CD14-positive monocyte (primary cell): Measurements from ENCODE around the gene BNC2. TPM values are rescaled to one million over a fixed set of nuclear protein-coding genes. Genes with fewer than 3 reads are reported as not detected.

Source experiments
- DNase-seq, 3 donors: peaks; one replicate each; pipeline ENCODE4 v3.0.0-alpha.2; 2011 to 2022
- H2AFZ ChIP-seq: 2 replicates; pipeline ENCODE4 v1.6.0; 2012; ENCODE audit warnings: mild to moderate bottlenecking, low read depth, low read length, inconsistent platforms; ENCODE audit not compliant: insufficient read depth, poor library complexity, severe bottlenecking
- H3K27ac ChIP-seq, 2 donors: 1 replicate in 1 of 2; 2 replicates in 1 of 2; pipeline ENCODE4 v1.5.1; 2012 to 2013; ENCODE audit warnings: low read length in 2 of 2, control low read depth in 1 of 2, inconsistent platforms in 1 of 2, low read depth in 1 of 2, mild to moderate bottlenecking in 1 of 2
- H3K27me3 ChIP-seq, 2 donors: one replicate each; pipeline versions ENCODE4 v1.6.0 to v1.6.1; 2011 to 2013; ENCODE audit warnings: low read length in 2 of 2; ENCODE audit not compliant: control insufficient read depth in 2 of 2, insufficient read depth in 2 of 2
- H3K36me3 ChIP-seq, 2 donors: replicated peaks in 1 of 2; 1 replicate in 1 of 2; 2 replicates in 1 of 2; pipeline versions ENCODE4 v1.5.1 to v1.6.1; 2012 to 2013; ENCODE audit warnings: low read length in 2 of 2, control low read depth in 1 of 2, inconsistent platforms in 1 of 2, mild to moderate bottlenecking in 1 of 2; ENCODE audit not compliant: insufficient read depth in 2 of 2, control insufficient read depth in 1 of 2
- H3K4me1 ChIP-seq, 2 donors: 1 replicate in 1 of 2; 2 replicates in 1 of 2; pipeline versions ENCODE4 v1.5.1 to v1.6.1; 2012 to 2013; ENCODE audit warnings: low read length in 2 of 2, control low read depth in 1 of 2, inconsistent platforms in 1 of 2, mild to moderate bottlenecking in 1 of 2, moderate library complexity in 1 of 2; ENCODE audit not compliant: insufficient read depth in 2 of 2, control insufficient read depth in 1 of 2
- H3K4me2 ChIP-seq: replicated peaks from 2 replicates; pipeline ENCODE3; 2012; ENCODE audit warnings: low read length, moderate library complexity, mild to moderate bottlenecking; ENCODE audit not compliant: poor library complexity, severe bottlenecking; ENCODE audit errors: extremely low read depth
- H3K4me3 ChIP-seq, 3 experiments: fragments of 200-600 bp in 1 of 3; sonication (generic) in 1 of 3; replicated peaks in 1 of 3; 1 replicate in 2 of 3; 2 replicates in 1 of 3; pipeline ENCODE4 v1.5.1; 2011 to 2013; ENCODE audit warnings: low read length in 3 of 3, mild to moderate bottlenecking in 3 of 3, control low read depth in 2 of 3, low read depth in 2 of 3, inconsistent platforms in 1 of 3, moderate library complexity in 1 of 3
- H3K79me2 ChIP-seq: 2 replicates; pipeline ENCODE4 v1.6.0; 2012; ENCODE audit warnings: mild to moderate bottlenecking, control low read depth, inconsistent platforms, low read length, moderate library complexity; ENCODE audit not compliant: insufficient read depth
- H3K9ac ChIP-seq: 2 replicates; pipeline ENCODE4 v1.6.0; 2017; ENCODE audit warnings: low read length, mild to moderate bottlenecking; ENCODE audit not compliant: insufficient read depth, poor library complexity, severe bottlenecking
- H3K9me3 ChIP-seq, 2 donors: replicated peaks in 1 of 2; 1 replicate in 1 of 2; 2 replicates in 1 of 2; pipeline versions ENCODE4 v1.5.1 to v1.6.1; 2012 to 2013; ENCODE audit warnings: low read length in 2 of 2, control low read depth in 1 of 2; ENCODE audit not compliant: control insufficient read depth in 1 of 2, insufficient read depth in 1 of 2
- H4K20me1 ChIP-seq: 2 replicates; pipeline ENCODE4 v1.6.0; 2012; ENCODE audit warnings: mild to moderate bottlenecking, low read length, control low read depth, moderate library complexity; ENCODE audit not compliant: insufficient read depth
- H3K27ac Mint-ChIP-seq, 7 donors: one replicate each; pipeline ENCODE4 v1.8.0; 2020; ENCODE audit warnings: mild to moderate bottlenecking in 7 of 7, mixed read lengths in 7 of 7, moderate library complexity in 6 of 7, inconsistent platforms in 2 of 7
- H3K27me3 Mint-ChIP-seq, 3 donors: one replicate each; pipeline ENCODE4 v1.8.0; 2021 to 2022; ENCODE audit warnings: low read depth in 3 of 3, mild to moderate bottlenecking in 3 of 3, mixed read lengths in 3 of 3, moderate library complexity in 3 of 3, inconsistent platforms in 1 of 3
- H3K36me3 Mint-ChIP-seq, 2 donors: one replicate each; pipeline ENCODE4 v1.8.0; 2020; ENCODE audit warnings: mixed read lengths in 2 of 2, inconsistent platforms in 1 of 2, mild to moderate bottlenecking in 1 of 2
- H3K4me1 Mint-ChIP-seq: one replicate; pipeline ENCODE4 v1.8.0; 2020; ENCODE audit warnings: mild to moderate bottlenecking, mixed read lengths
- H3K4me3 Mint-ChIP-seq, 2 donors: one replicate each; pipeline ENCODE4 v1.8.0; 2020; ENCODE audit warnings: mild to moderate bottlenecking in 2 of 2, mixed read lengths in 2 of 2, moderate library complexity in 1 of 2
- H3K9me3 Mint-ChIP-seq, 7 donors: one replicate each; pipeline ENCODE4 v1.8.0; 2020 to 2022; ENCODE audit warnings: mixed read lengths in 7 of 7, mild to moderate bottlenecking in 6 of 7, moderate library complexity in 6 of 7, inconsistent platforms in 2 of 7
- CTCF ChIP-seq: fragments of 200-600 bp; IDR thresholded peaks from one replicate; pipeline ENCODE4 v1.8.0; 2022; ENCODE audit warnings: antibody characterized with exemption, mild to moderate bottlenecking
- WGBS: methylation state at CpG from one replicate; pipeline ENCODE4 v1.1.5; 2013; ENCODE audit warnings: missing lambda C conversion rate; ENCODE audit not compliant: insufficient coverage; 5-methylcytosine and 5-hydroxymethylcytosine counted together
- intact Hi-C, 2 donors: fragments of 100-400 bp; cut with micrococcal nuclease; formaldehyde crosslinking; loops; one replicate each; pipeline versions ENCODE4 v1.15.0 to v1.15.1; 2023
- polyA plus RNA-seq, 3 donors: library from polyadenylated mRNA; depleted of rRNA in 1 of 3; unstranded in 2 of 3; stranded (reverse) in 1 of 3; fragments of 300-500 nt in 2 of 3; fragments of >200 nt in 1 of 3; fragmentation: Illumina TruSeq in 2 of 3; gene quantifications; 1 replicate in 2 of 3; 2 replicates in 1 of 3; pipeline ENCODE4 v1.2.3, GENCODE V29; 2012 to 2021

The BNC2 gene
- polyA plus RNA-seq, 3 donors: 0.01 TPM; not detected in 2

GRCh38 chr9:16626577-16627130, 243.8 kb downstream of the BNC2 start:
- DNase-seq: no peak
- intact Hi-C loops: no loop called here
- Histone ChIP-seq H3K4me1 (no peaks in the 10 kb centered on the region), H3K9ac (no peak overlapping the region), H3K4me2 (no peak overlapping the region), H2AFZ (no peak overlapping the region), H3K79me2 (no peaks in the 10 kb centered on the region), H3K27me3 (no peaks in the 10 kb centered on the region), H3K27ac (no peak overlapping the region), H4K20me1 (no peaks in the 10 kb centered on the region), H3K36me3 (no peaks in the 10 kb centered on the region), H3K9me3 (no peaks in the 10 kb centered on the region), H3K4me3 (no peak overlapping the region)
- 72% methylated on average over 12 of the region's 13 CpGs for WGBS
- Mint-ChIP-seq H3K27ac (no peak overlapping the region), H3K9me3 (no peaks in the 10 kb centered on the region), H3K27me3 (peaks cover 0 to 2% (median 0%) of the 10 kb centered on the region in 3 donors), H3K36me3 (no peaks in the 10 kb centered on the region), H3K4me3 (no peak overlapping the region), H3K4me1 (no peaks in the 10 kb centered on the region)
- no peak for TF ChIP-seq CTCF

- Mint-ChIP-seq H3K4me1 (no peaks in the 10 kb centered on the region), H3K36me3 (no peaks in the 10 kb centered on the region), H3K4me3 (no peak overlapping the region), H3K27ac (no peak overlapping the region), H3K9me3 (no peaks in the 10 kb centered on the region), H3K27me3 (no peaks in the 10 kb centered on the region)
- Histone ChIP-seq H3K9ac (no peak overlapping the region), H3K79me2 (no peaks in the 10 kb centered on the region), H3K4me3 (no peak overlapping the region), H2AFZ (no peak overlapping the region), H3K27me3 (no peaks in the 10 kb centered on the region), H3K27ac (no peak overlapping the region), H3K4me1 (no peaks in the 10 kb centered on the region), H3K36me3 (no peaks in the 10 kb centered on the region), H3K4me2 (no peak overlapping the region), H4K20me1 (no peaks in the 10 kb centered on the region), H3K9me3 (no peaks in the 10 kb centered on the region)
- no peak for DNase-seq
- intact Hi-C loops: no loop called here
- no peak for TF ChIP-seq CTCF
- no CpG with 5 or more reads among the region's 1 CpG for WGBS
Observed at GRCh38 chr9:16625811-16626210, 244.7 kb downstream of the BNC2 start.
